HepG2 (cell line): ENCODE results near the gene MAPK1. TPM values are rescaled to one million over a fixed set of nuclear protein-coding genes. Genes with fewer than 3 reads are reported as not detected.

Experiments used
- CAMTA2 ChIP-seq: sonication (generic); formaldehyde crosslinking; IDR thresholded peaks from 2 replicates; pipeline ENCODE4 v1.4.0; 2020; ENCODE audit warnings: mild to moderate bottlenecking, missing genetic modification reagents, borderline replicate concordance
- EEA1 ChIP-seq: sonication (generic); formaldehyde crosslinking; IDR thresholded peaks from 2 replicates; pipeline ENCODE4 v1.5.1; 2020; ENCODE audit warnings: mild to moderate bottlenecking, missing genetic modification reagents, borderline replicate concordance
- FOXA1 ChIP-seq, 2 experiments: fragments of 450-650 bp in 1 of 2; sonication (generic) in 1 of 2; formaldehyde crosslinking in 1 of 2; IDR thresholded peaks; 2 replicates each; pipeline versions ENCODE4 v1.4.0 to v1.6.1; 2016 to 2020; ENCODE audit warnings: missing genetic modification reagents in 1 of 2
- FOXP4 ChIP-seq: sonication (generic); formaldehyde crosslinking; IDR thresholded peaks from 2 replicates; pipeline ENCODE4 v1.4.0; 2020; ENCODE audit warnings: missing genetic modification reagents
- HDAC2 ChIP-seq: sonication (generic); formaldehyde crosslinking; IDR thresholded peaks from 2 replicates; pipeline ENCODE4 v1.4.0; 2020; ENCODE audit warnings: missing genetic modification reagents
- IRF1 ChIP-seq: sonication (generic); formaldehyde crosslinking; IDR thresholded peaks from 2 replicates; pipeline ENCODE4 v1.4.0; 2020; ENCODE audit warnings: low read depth, mild to moderate bottlenecking, missing genetic modification reagents
- LCORL ChIP-seq, 2 experiments: fragments of 450-650 bp in 1 of 2; sonication (generic) in 1 of 2; formaldehyde crosslinking in 1 of 2; IDR thresholded peaks; 2 replicates each; pipeline versions ENCODE4 v1.5.0 to v1.6.1; 2017 to 2020; ENCODE audit warnings: antibody characterized with exemption in 1 of 2, missing genetic modification reagents in 1 of 2
- MEF2D ChIP-seq: sonication (generic); formaldehyde crosslinking; IDR thresholded peaks from 2 replicates; pipeline ENCODE4 v1.5.1; 2020; ENCODE audit warnings: mild to moderate bottlenecking, missing genetic modification reagents
- MIXL1 ChIP-seq: IDR thresholded peaks from 2 replicates; pipeline ENCODE4 v1.6.1; 2016
- MTA3 ChIP-seq: sonication (generic); formaldehyde crosslinking; IDR thresholded peaks from 2 replicates; pipeline ENCODE4 v1.4.0; 2020; ENCODE audit warnings: missing genetic modification reagents
- NFATC3 ChIP-seq: sonication (generic); formaldehyde crosslinking; IDR thresholded peaks from 2 replicates; pipeline ENCODE4 v1.5.1; 2020; ENCODE audit warnings: mild to moderate bottlenecking, missing genetic modification reagents
- NPAS2 ChIP-seq: sonication (generic); formaldehyde crosslinking; IDR thresholded peaks from 2 replicates; pipeline ENCODE4 v1.8.0; 2022; ENCODE audit warnings: mild to moderate bottlenecking, missing genetic modification reagents, borderline replicate concordance
- PRPF4 ChIP-seq: fragments of 200-400 bp; formaldehyde crosslinking; IDR thresholded peaks from 2 replicates; pipeline ENCODE4 v1.6.1; 2016; ENCODE audit warnings: low read length, low read depth; ENCODE audit not compliant: poor library complexity, severe bottlenecking
- SNRNP70 ChIP-seq: fragments of 200-400 bp; formaldehyde crosslinking; IDR thresholded peaks from 2 replicates; pipeline ENCODE4 v1.6.1; 2017; ENCODE audit warnings: mild to moderate bottlenecking, low read depth, low read length, moderate library complexity
- SRY ChIP-seq: sonication (generic); formaldehyde crosslinking; IDR thresholded peaks from 2 replicates; pipeline ENCODE4 v1.8.0; 2022; ENCODE audit warnings: mild to moderate bottlenecking, missing genetic modification reagents
- ZBED4 ChIP-seq: sonication (generic); formaldehyde crosslinking; IDR thresholded peaks from 2 replicates; pipeline ENCODE4 v1.4.0; 2020; ENCODE audit warnings: missing genetic modification reagents, borderline replicate concordance
- ZBTB4 ChIP-seq: sonication (generic); formaldehyde crosslinking; IDR thresholded peaks from 2 replicates; pipeline ENCODE4 v1.4.0; 2020; ENCODE audit warnings: missing genetic modification reagents, mild to moderate bottlenecking, borderline replicate concordance
- ZMYM3 ChIP-seq: sonication (generic); formaldehyde crosslinking; IDR thresholded peaks from 2 replicates; pipeline ENCODE4 v1.5.1; 2020; ENCODE audit warnings: mild to moderate bottlenecking, missing genetic modification reagents
- ZNF3 ChIP-seq: IDR thresholded peaks from 2 replicates; pipeline ENCODE4 v1.7.0; 2017; ENCODE audit warnings: inconsistent platforms
- ZNF557 ChIP-seq: sonication (generic); formaldehyde crosslinking; IDR thresholded peaks from 2 replicates; pipeline ENCODE4 v1.4.0; 2020; ENCODE audit warnings: missing genetic modification reagents
- ZNF644 ChIP-seq: IDR thresholded peaks from 2 replicates; pipeline ENCODE4 v1.6.1; 2016; ENCODE audit warnings: low read depth
- polyA plus RNA-seq, 8 experiments: library from polyadenylated mRNA; depleted of rRNA in 3 of 8; stranded (reverse) in 7 of 8; unstranded in 1 of 8; fragments of >200 nt; fragmentation: Illumina TruSeq in 4 of 8; extraction: Trizol in 4 of 8; gene quantifications; 2 replicates each; pipeline versions ENCODE4 v1.2.1 to v1.2.3, GENCODE V29; 2011 to 2016; ENCODE audit warnings: low read depth in 4 of 8, missing spikeins in 1 of 8, mixed read lengths in 1 of 8; ENCODE audit not compliant: insufficient read depth in 1 of 8
- total RNA-seq, 5 experiments: library from RNA; depleted of rRNA; stranded (reverse); fragments of >200 nt; fragmentation: Illumina TruSeq; extraction: Trizol; gene quantifications; 2 replicates each; pipeline ENCODE4 v1.2.3, GENCODE V29; 2016; ENCODE audit warnings: low read depth in 1 of 5

MAPK1 gene
- total and polyA plus RNA-seq, 2 of the 13 experiments (the other 11 are each of a cell fraction or from before 2014, with no cell fraction given) = 107 to 114 TPM

GRCh38 chr22:21857481-21857914 lies 9.9 kb downstream of the MAPK1 start (continued):
- no peak for TF ChIP-seq ZBTB4 (CRISPR knock-in tag)
- TF ChIP-seq ZNF644 (CRISPR knock-in tag) = no peak
- 0 out of 2 replicates have a peak, but pooled peaks have one; percentile 15 for TF ChIP-seq ZBED4 (CRISPR knock-in tag)
- no peak for TF ChIP-seq NPAS2 (CRISPR knock-in tag)
- TF ChIP-seq ZNF3 (CRISPR knock-in tag) = 0 out of 2 replicates have a peak, but pooled peaks have one; percentile 59
- TF ChIP-seq SNRNP70 = no peak
- 0 out of 2 replicates have a peak, but pooled peaks have one; percentile 27 for TF ChIP-seq MIXL1 (CRISPR knock-in tag)
- TF ChIP-seq FOXA1 (IDR thresholded peaks at IDR 0.05) = 0 out of 2 replicates have a peak, but pooled peaks have one; percentile 29
- peak; percentile 92 for TF ChIP-seq FOXA1 (CRISPR knock-in tag; IDR thresholded peaks at IDR 0.05)
- TF ChIP-seq EEA1 (CRISPR knock-in tag) = no peak
- TF ChIP-seq ZMYM3 (CRISPR knock-in tag) = peak; percentile 13; the same call in 1 of the 2 replicates
- TF ChIP-seq IRF1 (CRISPR knock-in tag) = no peak
- no peak for TF ChIP-seq PRPF4
- no peak for TF ChIP-seq LCORL (IDR thresholded peaks at IDR 0.05)
- TF ChIP-seq LCORL (CRISPR knock-in tag; IDR thresholded peaks at IDR 0.05) = 0 out of 2 replicates have a peak, but pooled peaks have one; percentile 18
- TF ChIP-seq HDAC2 = peak; percentile 69; the same call in 1 of the 2 replicates
- no peak for TF ChIP-seq NFATC3 (CRISPR knock-in tag)
- no peak for TF ChIP-seq MEF2D (CRISPR knock-in tag)
- no peak for TF ChIP-seq ZNF557 (CRISPR knock-in tag)
- TF ChIP-seq FOXP4 (CRISPR knock-in tag) = peak; percentile 89
- TF ChIP-seq MTA3 (CRISPR knock-in tag) = no peak
- no peak for TF ChIP-seq SRY (CRISPR knock-in tag)
- no peak for TF ChIP-seq CAMTA2 (CRISPR knock-in tag)
